Measurements from ENCODE around the gene SLC4A11.
"Not testable (repeated sequence)": the region's sequence is repeated elsewhere in the genome, so short reads cannot be mapped to it uniquely, and the experiment has no call there.

GRCh38 chr20:3215359-3215917, 23.6 kb downstream of the SLC4A11 start:
- TF ChIP-seq CTCF, POLR2A, EP300, POLR2AphosphoS5 (IDR thresholded peaks at IDR 0.05): not testable (repeated sequence)
